Stomach (tissue), 9 donors: ENCODE data around the gene BICRA. TPM values are rescaled to one million over a fixed set of nuclear protein-coding genes. Genes with fewer than 3 reads are reported as not detected.

Experiments
- DNase-seq, 2 donors: peaks; one replicate each; pipeline versions ENCODE4 v3.0.0 to v3.0.0-alpha.2; 2013 to 2019
- H3K27ac ChIP-seq, 5 donors: fragments of 200-600 bp in 4 of 5; sonication (generic) in 4 of 5; one replicate each; pipeline ENCODE4 v1.5.1; 2013 to 2019; ENCODE audit warnings: mild to moderate bottlenecking in 1 of 5, moderate library complexity in 1 of 5
- H3K27me3 ChIP-seq, 3 donors: fragments of 200-600 bp; sonication (generic); one replicate each; pipeline ENCODE4 v1.5.1; 2017 to 2019; ENCODE audit warnings: mixed run types in 1 of 3
- H3K36me3 ChIP-seq, 4 donors: fragments of 200-600 bp; sonication (generic); 1 replicate in 3 of 4; 2 replicates in 1 of 4; pipeline ENCODE4 v1.5.1; 2016 to 2019
- H3K4me1 ChIP-seq, 4 donors: fragments of 200-600 bp; sonication (generic); one replicate each; pipeline ENCODE4 v1.5.1; 2016 to 2019
- H3K4me3 ChIP-seq, 4 donors: fragments of 200-600 bp; sonication (generic) in 3 of 4; one replicate each; pipeline ENCODE4 v1.5.1; 2016 to 2019; ENCODE audit warnings: mild to moderate bottlenecking in 1 of 4
- H3K9me3 ChIP-seq, 4 donors: fragments of 200-600 bp; sonication (generic); one replicate each; pipeline ENCODE4 v1.5.1; 2016 to 2019
- CTCF ChIP-seq, 7 experiments: fragments of 450-650 bp in 4 of 7; fragments of 200-600 bp in 3 of 7; sonication (generic) in 3 of 7; IDR thresholded peaks; one replicate each; pipeline ENCODE4 v1.5.1; 2016 to 2019; ENCODE audit warnings: antibody characterized with exemption in 7 of 7, control low read depth in 2 of 7, mild to moderate bottlenecking in 1 of 7
- EP300 ChIP-seq: sonication (generic); formaldehyde crosslinking; IDR thresholded peaks from one replicate; pipeline ENCODE4 v1.6.1; 2017; ENCODE audit warnings: antibody characterized with exemption
- POLR2A ChIP-seq, 4 donors: fragments of 450-650 bp; IDR thresholded peaks; one replicate each; pipeline ENCODE4 v1.6.1; 2016; ENCODE audit warnings: antibody characterized with exemption in 4 of 4, control low read depth in 2 of 4, mild to moderate bottlenecking in 1 of 4, moderate library complexity in 1 of 4
- POLR2AphosphoS5 ChIP-seq, 3 donors: sonication (generic); formaldehyde crosslinking; IDR thresholded peaks; one replicate each; pipeline ENCODE4 v1.6.1; 2016; ENCODE audit warnings: antibody characterized with exemption in 3 of 3
- WGBS, 5 donors: extraction: QIAGEN DNeasy Blood & Tissue Kit in 3 of 5; methylation state at CpG; one replicate each; pipeline versions ENCODE4 v1.1.5 to v1.1.7; 2013 to 2018; 5-methylcytosine and 5-hydroxymethylcytosine counted together
- intact Hi-C: fragments of 100-400 bp; cut with DNase I; formaldehyde crosslinking; loops from one replicate; pipeline ENCODE4 v1.15.1; 2023; ENCODE audit warnings: low total_unique reads
- polyA plus RNA-seq, 3 donors: library from polyadenylated mRNA; stranded (reverse); fragments of 200-250 nt; gene quantifications; one replicate each; pipeline ENCODE4 v1.2.3, GENCODE V29; 2013
- total RNA-seq, 5 donors: library from RNA; depleted of rRNA; stranded (reverse); fragments of >200 nt; gene quantifications; one replicate each; pipeline versions ENCODE4 v1.1.0 to v1.2.3, GENCODE V29; 2014 to 2016
- donor health status: healthy with polysubstance abuse.
- donor health status: Bipolar disorder and iron deficiency.
- donor health status: healthy.

The BICRA gene
- total and polyA plus RNA-seq, 8 donors, result 2.7 to 13.4 (median 9.5) TPM

- Histone ChIP-seq H3K4me3 (peak overlapping the region; percentile 83 to 98 (median 90)), H3K36me3 (peaks cover 0 to 10% (median 4%) of the 10 kb centered on the region in 4 donors), H3K27me3 (no peaks in the 10 kb centered on the region), H3K27ac (peak overlapping the region; percentile 91 to 99 (median 97)), H3K4me1 (peaks cover 35 to 57% (median 47%) of the 10 kb centered on the region in 4 donors), H3K9me3 (no peaks in the 10 kb centered on the region)
- intact Hi-C loops, result no loop called here
- DNase-seq, result peak; percentile 59 to 70
- 0 to 1% (median 1%) methylated on average over 31 to 50 of the region's 50 CpGs for WGBS, 5 donors
- peak in 1 of 3 donors; percentile 6 for TF ChIP-seq POLR2AphosphoS5 (IDR thresholded peaks at IDR 0.05)
- TF ChIP-seq POLR2A (IDR thresholded peaks at IDR 0.05), result no peak
- no peak for TF ChIP-seq CTCF (IDR thresholded peaks at IDR 0.05)
Measured at GRCh38 chr19:47609906-47610894, 1.3 kb downstream of the BICRA start.

- H3K27ac ChIP-seq, result peak overlapping the region; percentile 91 to 99 (median 97)
- intact Hi-C loops, result no loop called here
- peaks cover 35 to 64% (median 50%) of the 10 kb centered on the region in 4 donors for H3K4me1 ChIP-seq
- H3K9me3 ChIP-seq, result no peaks in the 10 kb centered on the region
- peaks cover 0 to 16% (median 4%) of the 10 kb centered on the region in 4 donors for H3K36me3 ChIP-seq
- WGBS, 5 donors, result 25 to 37% (median 29%) methylated on average over 7 of the region's 7 CpGs
- DNase-seq, result peak; percentile 60 to 64
- no peaks in the 10 kb centered on the region for H3K27me3 ChIP-seq
- H3K4me3 ChIP-seq, result peak overlapping the region; percentile 83 to 98 (median 90)
- TF ChIP-seq EP300 (no peak), POLR2AphosphoS5 (IDR thresholded peaks at IDR 0.05) (no peak), CTCF (IDR thresholded peaks at IDR 0.05) (no peak), POLR2A (IDR thresholded peaks at IDR 0.05) (no peak)
Measured at GRCh38 chr19:47610902-47611301, 2.0 kb downstream of the BICRA start.

- Histone ChIP-seq H3K27ac (peak overlapping the region; percentile 1 to 99 (median 57)), H3K36me3 (peaks cover 0 to 16% (median 4%) of the 10 kb centered on the region in 4 donors), H3K4me3 (no peak overlapping the region), H3K9me3 (no peaks in the 10 kb centered on the region), H3K4me1 (peaks cover 31 to 70% (median 54%) of the 10 kb centered on the region in 4 donors), H3K27me3 (no peaks in the 10 kb centered on the region)
- 54 to 61% (median 59%) methylated on average over 13 to 14 of the region's 14 CpGs for WGBS, 5 donors
- TF ChIP-seq POLR2A (IDR thresholded peaks at IDR 0.05) (no peak), POLR2AphosphoS5 (IDR thresholded peaks at IDR 0.05) (no peak), CTCF (IDR thresholded peaks at IDR 0.05) (no peak), EP300 (no peak)
- intact Hi-C loops, result no loop called here
- DNase-seq, result peak in 1 of 2 donors; percentile 68
Measured at GRCh38 chr19:47613165-47614020, 4.5 kb downstream of the BICRA start.

GRCh38 chr19:47614021-47614295 lies 5.0 kb downstream of the BICRA start:
- peak overlapping the region in 4 of 5 donors; percentile 57 to 99 (median 61) for H3K27ac ChIP-seq
- 44 to 64% (median 56%) methylated on average over 3 of the region's 3 CpGs for WGBS, 5 donors
- H3K4me1 ChIP-seq, result peaks cover 37 to 76% (median 59%) of the 10 kb centered on the region in 4 donors
- peaks cover 0 to 16% (median 4%) of the 10 kb centered on the region in 4 donors for H3K36me3 ChIP-seq
- no peaks in the 10 kb centered on the region for H3K27me3 ChIP-seq
- no peaks in the 10 kb centered on the region for H3K9me3 ChIP-seq
- H3K4me3 ChIP-seq, result no peak overlapping the region
- intact Hi-C loops, result no loop called here
- no peak for DNase-seq
- TF ChIP-seq POLR2A (IDR thresholded peaks at IDR 0.05), result no peak
- no peak for TF ChIP-seq POLR2AphosphoS5 (IDR thresholded peaks at IDR 0.05)
- no peak for TF ChIP-seq CTCF (IDR thresholded peaks at IDR 0.05)
- TF ChIP-seq EP300, result no peak
